ENCODE measurements around the gene NAA10.

DNA sequence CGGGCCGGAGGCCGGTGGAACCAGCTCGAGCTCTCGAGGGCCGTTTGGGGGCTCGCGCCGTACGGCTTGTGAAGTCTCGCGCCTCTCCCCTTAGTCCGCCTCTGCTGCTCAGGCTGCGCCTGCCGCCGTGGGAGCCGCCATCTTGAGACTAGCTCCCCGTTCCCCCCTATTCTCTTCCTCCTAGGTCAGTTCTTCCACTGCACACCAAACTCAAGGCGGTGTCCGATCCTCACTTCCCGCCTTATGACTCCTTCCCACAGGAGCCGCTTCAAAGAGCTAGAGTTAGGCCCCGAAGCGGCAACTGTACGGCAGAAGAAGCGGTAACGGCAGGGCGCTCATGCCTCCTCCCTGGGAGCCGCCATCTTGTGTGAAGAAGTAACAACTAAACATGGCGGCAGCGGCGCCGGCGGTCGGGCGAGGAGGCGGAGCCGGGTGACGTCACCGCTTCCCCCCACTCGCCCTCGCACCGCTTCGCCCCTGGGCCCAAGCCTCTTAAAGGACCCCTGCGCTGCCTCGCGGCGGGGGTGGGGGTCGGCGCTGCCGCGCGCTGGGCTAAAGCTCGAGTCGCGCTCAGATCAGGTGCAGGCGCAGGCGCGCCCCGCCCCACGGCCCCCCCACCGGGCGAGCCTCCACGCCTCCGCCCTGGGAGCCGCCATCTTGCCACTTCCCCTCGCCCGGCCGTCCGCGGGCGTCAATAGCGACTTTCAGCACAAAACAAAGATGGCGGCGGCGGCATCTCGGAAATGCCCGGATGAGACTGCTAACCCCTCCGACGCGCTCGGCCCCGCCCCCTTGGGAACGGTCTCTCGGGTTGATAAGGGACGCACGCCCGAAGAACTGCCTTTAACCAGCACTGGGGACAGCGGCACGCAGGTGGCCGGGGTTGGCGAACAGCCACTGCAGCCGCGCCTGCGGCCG, 36.9 kb upstream of the NAA10 start, which contains the start of gene HCFC1:
- no peak for TF ChIP-seq EZH2 (IDR thresholded peaks at IDR 0.05; ENCODE audit: borderline replicate concordance)
- TF ChIP-seq, protein P1, sequence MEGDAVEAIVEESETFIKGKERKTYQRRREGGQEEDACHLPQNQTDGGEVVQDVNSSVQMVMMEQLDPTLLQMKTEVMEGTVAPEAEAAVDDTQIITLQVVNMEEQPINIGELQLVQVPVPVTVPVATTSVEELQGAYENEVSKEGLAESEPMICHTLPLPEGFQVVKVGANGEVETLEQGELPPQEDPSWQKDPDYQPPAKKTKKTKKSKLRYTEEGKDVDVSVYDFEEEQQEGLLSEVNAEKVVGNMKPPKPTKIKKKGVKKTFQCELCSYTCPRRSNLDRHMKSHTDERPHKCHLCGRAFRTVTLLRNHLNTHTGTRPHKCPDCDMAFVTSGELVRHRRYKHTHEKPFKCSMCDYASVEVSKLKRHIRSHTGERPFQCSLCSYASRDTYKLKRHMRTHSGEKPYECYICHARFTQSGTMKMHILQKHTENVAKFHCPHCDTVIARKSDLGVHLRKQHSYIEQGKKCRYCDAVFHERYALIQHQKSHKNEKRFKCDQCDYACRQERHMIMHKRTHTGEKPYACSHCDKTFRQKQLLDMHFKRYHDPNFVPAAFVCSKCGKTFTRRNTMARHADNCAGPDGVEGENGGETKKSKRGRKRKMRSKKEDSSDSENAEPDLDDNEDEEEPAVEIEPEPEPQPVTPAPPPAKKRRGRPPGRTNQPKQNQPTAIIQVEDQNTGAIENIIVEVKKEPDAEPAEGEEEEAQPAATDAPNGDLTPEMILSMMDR (IDR thresholded peaks at IDR 0.05; ENCODE audit: poor library complexity) = no peak
- no peak for TF ChIP-seq EZH2phosphoT487 (IDR thresholded peaks at IDR 0.05; ENCODE audit: low read depth, severe bottlenecking, unreplicated experiment)

Measured in hepatocyte (in vitro differentiated cells).